OCI-LY3 (cell line): Measurements from ENCODE around the gene FAM78B.

Source experiments
- H2AFZ ChIP-seq: fragments of 200-600, 300-600 bp; shearing (Covaris generic); 2 replicates; pipeline ENCODE4 v1.6.0; 2014; ENCODE audit warnings: antibody characterized with exemption, low read depth, low read length
- H3K27ac ChIP-seq: fragments of 200-600, 300-600 bp; sonication (generic); 2 replicates; pipeline ENCODE4 v1.5.1; 2014; ENCODE audit warnings: mild to moderate bottlenecking, low read length, moderate library complexity, mixed read lengths
- H3K27me3 ChIP-seq: fragments of 200-600, 300-600 bp; sonication (generic); 2 replicates; pipeline ENCODE4 v1.6.1; 2014; ENCODE audit warnings: low read depth, low read length, mixed read lengths
- H3K36me3 ChIP-seq: fragments of 200-600, 300-600 bp; sonication (generic); replicated peaks from 2 replicates; pipeline ENCODE3; 2014; ENCODE audit warnings: low read depth, low read length, mixed read lengths
- H3K4me1 ChIP-seq: fragments of 300-600, 200-600 bp; sonication (generic); 2 replicates; pipeline ENCODE4 v1.6.1; 2014; ENCODE audit warnings: low read length, mixed read lengths
- H3K4me2 ChIP-seq: fragments of 200-600, 300-600 bp; sonication (generic); 2 replicates; pipeline ENCODE4 v1.6.1; 2014; ENCODE audit warnings: low read length, mixed read lengths
- H3K4me3 ChIP-seq: fragments of 300-600, 200-600 bp; sonication (generic); 2 replicates; pipeline ENCODE4 v1.5.1; 2014; ENCODE audit warnings: antibody characterized with exemption, mild to moderate bottlenecking, low read length, moderate library complexity
- H3K79me2 ChIP-seq: fragments of 300-600, 200-600 bp; shearing (Covaris generic); 2 replicates; pipeline ENCODE4 v1.6.1; 2014; ENCODE audit warnings: mild to moderate bottlenecking, low read length, mixed read lengths
- H3K9ac ChIP-seq: fragments of 300-600, 200-600 bp; shearing (Covaris generic); 2 replicates; pipeline ENCODE4 v1.6.0; 2014; ENCODE audit warnings: mild to moderate bottlenecking, low read length, moderate library complexity
- H3K9me3 ChIP-seq: fragments of 200-600, 300-600 bp; shearing (Covaris generic); 2 replicates; pipeline ENCODE4 v1.6.1; 2014; ENCODE audit warnings: low read length, mixed read lengths; ENCODE audit not compliant: insufficient read depth
- H4K20me1 ChIP-seq: fragments of 200-600, 300-600 bp; sonication (generic); 2 replicates; pipeline ENCODE4 v1.6.1; 2016; ENCODE audit warnings: low read length, mixed read lengths; ENCODE audit not compliant: insufficient read depth
- EZH2phosphoT487 ChIP-seq: fragments of 200-600 bp; shearing (Covaris generic); IDR thresholded peaks from 2 replicates; pipeline ENCODE4 v1.6.1; 2018; ENCODE audit warnings: antibody characterized with exemption, mixed run types, low read depth
- TF ChIP-seq, protein P1 (sequence below): fragments of 200-600, 300-600 bp; sonication (generic); IDR thresholded peaks from 2 replicates; pipeline ENCODE4 v1.5.1; 2014; ENCODE audit warnings: antibody characterized with exemption, low read length, low read depth

The FAM78B gene

DNA sequence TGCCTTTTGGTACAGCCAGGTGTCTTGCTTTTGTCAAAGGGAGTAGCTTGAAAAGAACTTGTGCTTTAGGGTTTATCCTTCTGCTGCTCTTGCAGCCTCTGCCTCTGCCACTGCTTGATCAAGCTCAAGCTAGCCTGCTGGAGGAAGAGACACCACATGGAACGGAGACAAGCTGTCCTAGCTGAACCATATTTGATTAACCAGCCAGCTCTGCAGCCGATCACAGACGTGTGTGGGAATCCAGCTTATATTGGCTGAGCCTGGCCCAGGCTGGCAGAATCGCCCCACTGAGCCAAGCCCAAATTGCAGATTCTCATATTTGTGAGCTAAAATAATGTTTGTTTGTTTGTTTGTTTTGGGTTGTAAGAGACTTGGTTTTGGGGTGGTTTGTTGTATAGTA lies 18.7 kb upstream of the FAM78B start:
- no peaks in the 10 kb centered on the region for H3K79me2 ChIP-seq
- TF ChIP-seq, protein P1, sequence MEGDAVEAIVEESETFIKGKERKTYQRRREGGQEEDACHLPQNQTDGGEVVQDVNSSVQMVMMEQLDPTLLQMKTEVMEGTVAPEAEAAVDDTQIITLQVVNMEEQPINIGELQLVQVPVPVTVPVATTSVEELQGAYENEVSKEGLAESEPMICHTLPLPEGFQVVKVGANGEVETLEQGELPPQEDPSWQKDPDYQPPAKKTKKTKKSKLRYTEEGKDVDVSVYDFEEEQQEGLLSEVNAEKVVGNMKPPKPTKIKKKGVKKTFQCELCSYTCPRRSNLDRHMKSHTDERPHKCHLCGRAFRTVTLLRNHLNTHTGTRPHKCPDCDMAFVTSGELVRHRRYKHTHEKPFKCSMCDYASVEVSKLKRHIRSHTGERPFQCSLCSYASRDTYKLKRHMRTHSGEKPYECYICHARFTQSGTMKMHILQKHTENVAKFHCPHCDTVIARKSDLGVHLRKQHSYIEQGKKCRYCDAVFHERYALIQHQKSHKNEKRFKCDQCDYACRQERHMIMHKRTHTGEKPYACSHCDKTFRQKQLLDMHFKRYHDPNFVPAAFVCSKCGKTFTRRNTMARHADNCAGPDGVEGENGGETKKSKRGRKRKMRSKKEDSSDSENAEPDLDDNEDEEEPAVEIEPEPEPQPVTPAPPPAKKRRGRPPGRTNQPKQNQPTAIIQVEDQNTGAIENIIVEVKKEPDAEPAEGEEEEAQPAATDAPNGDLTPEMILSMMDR: no peak
- no peak for TF ChIP-seq EZH2phosphoT487
- H2AFZ ChIP-seq: no peak overlapping the region
- no peak overlapping the region for H3K9ac ChIP-seq
- no peak overlapping the region for H3K27ac ChIP-seq
- H4K20me1 ChIP-seq: no peaks in the 10 kb centered on the region
- no peaks in the 10 kb centered on the region for H3K36me3 ChIP-seq
- no peaks in the 10 kb centered on the region for H3K27me3 ChIP-seq
- no peaks in the 10 kb centered on the region for H3K9me3 ChIP-seq
- H3K4me3 ChIP-seq: no peak overlapping the region
- H3K4me1 ChIP-seq: peaks cover 10% of the 10 kb centered on the region; the same call in 1 of the 2 replicates
- H3K4me2 ChIP-seq: no peak overlapping the region

DNA sequence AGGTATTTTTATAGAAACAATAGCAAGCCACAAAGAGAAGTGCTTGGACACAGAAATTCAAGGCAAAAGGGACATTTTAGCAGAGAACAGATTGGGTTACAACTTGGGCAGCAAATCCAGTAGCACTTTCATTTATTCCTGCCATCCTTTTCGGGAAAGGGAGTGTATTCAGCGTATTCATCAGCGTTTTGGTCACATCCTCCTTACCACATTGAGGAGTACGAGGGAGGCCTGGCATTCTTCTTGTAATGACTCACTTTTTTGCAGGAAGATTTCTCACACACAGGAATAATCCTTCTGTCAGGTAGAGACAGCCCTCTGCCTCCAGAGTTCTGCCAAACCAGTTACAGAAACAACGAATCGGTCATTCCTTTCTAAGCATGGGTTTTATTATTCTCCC lies 18.1 kb upstream of the FAM78B start:
- Histone ChIP-seq H3K4me2 (no peak overlapping the region), H3K4me3 (no peak overlapping the region), H3K4me1 (peaks cover 16% of the 10 kb centered on the region; the same call in 1 of the 2 replicates), H3K27me3 (no peaks in the 10 kb centered on the region), H2AFZ (no peak overlapping the region), H3K36me3 (no peaks in the 10 kb centered on the region), H3K27ac (no peak overlapping the region), H3K9ac (no peak overlapping the region), H4K20me1 (no peaks in the 10 kb centered on the region), H3K79me2 (no peaks in the 10 kb centered on the region), H3K9me3 (no peaks in the 10 kb centered on the region)
- TF ChIP-seq EZH2phosphoT487: no peak
- TF ChIP-seq, protein P1: no peak

DNA sequence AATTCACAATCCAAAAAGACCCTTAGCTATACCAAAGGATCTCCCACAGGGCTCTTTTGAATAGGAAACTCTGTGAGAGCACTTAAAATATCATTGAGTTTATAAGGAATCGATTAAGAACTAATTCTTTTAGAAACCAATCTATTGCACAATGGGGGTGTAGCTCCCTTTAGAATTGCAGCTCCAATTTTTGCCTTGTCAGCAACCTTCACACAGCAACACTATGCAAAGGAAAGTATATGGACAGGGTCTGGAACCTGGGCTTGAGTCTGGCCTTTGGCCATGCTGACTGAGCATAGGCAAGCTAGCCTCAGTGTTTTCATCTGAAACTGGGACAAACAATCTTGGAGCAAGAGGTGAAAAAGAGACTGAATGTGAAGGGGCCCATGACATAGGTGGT lies 17.2 kb upstream of the FAM78B start:
- Histone ChIP-seq H3K36me3 (no peaks in the 10 kb centered on the region), H3K4me2 (no peak overlapping the region), H4K20me1 (no peaks in the 10 kb centered on the region), H3K9ac (no peak overlapping the region), H3K27ac (no peak overlapping the region), H2AFZ (no peak overlapping the region), H3K9me3 (no peaks in the 10 kb centered on the region), H3K79me2 (no peaks in the 10 kb centered on the region), H3K27me3 (no peaks in the 10 kb centered on the region), H3K4me3 (no peak overlapping the region), H3K4me1 (peaks cover 16% of the 10 kb centered on the region; the same call in 1 of the 2 replicates)
- TF ChIP-seq, protein P1: no peak
- TF ChIP-seq EZH2phosphoT487: no peak

DNA sequence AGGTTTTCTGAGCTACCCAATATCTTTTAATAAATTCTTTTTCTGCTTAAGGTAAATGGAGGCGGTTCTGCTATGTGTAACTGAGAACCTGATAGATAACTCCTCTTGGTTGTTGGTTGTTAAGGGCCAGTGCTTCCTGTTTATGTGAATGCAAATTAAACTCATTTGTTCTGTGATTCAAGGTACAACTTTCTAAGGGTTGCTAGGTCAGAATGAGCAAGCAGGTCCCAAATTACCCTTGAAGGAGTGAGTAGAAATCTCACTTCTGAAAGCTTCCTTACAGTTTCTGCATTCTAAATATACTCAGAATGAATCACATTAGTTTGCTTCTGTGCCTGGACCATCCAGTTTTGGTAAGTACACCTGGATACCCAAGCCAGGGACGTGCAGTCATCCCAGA lies 15.5 kb upstream of the FAM78B start:
- H4K20me1 ChIP-seq: no peaks in the 10 kb centered on the region
- no peak overlapping the region for H3K9ac ChIP-seq
- no peaks in the 10 kb centered on the region for H3K9me3 ChIP-seq
- H3K4me1 ChIP-seq: peaks cover 19% of the 10 kb centered on the region; the same call in 1 of the 2 replicates
- no peak overlapping the region for H2AFZ ChIP-seq
- H3K4me2 ChIP-seq: no peak overlapping the region
- no peak overlapping the region for H3K27ac ChIP-seq
- no peaks in the 10 kb centered on the region for H3K36me3 ChIP-seq
- TF ChIP-seq EZH2phosphoT487: no peak
- TF ChIP-seq, protein P1: no peak
- no peak overlapping the region for H3K4me3 ChIP-seq
- H3K79me2 ChIP-seq: no peaks in the 10 kb centered on the region
- H3K27me3 ChIP-seq: no peaks in the 10 kb centered on the region
